KOPT-K1 (cell line): ENCODE results near the gene ABO.
"Not testable (repeated sequence)": the region's sequence is repeated elsewhere in the genome, so short reads cannot be mapped to it uniquely, and the experiment has no call there.

ENCODE experiments used
- H3K27ac ChIP-seq: fragments of 200-600 bp; sonication (generic); 2 replicates; pipeline ENCODE4 v1.5.1; 2016; ENCODE audit warnings: antibody characterized with exemption, mild to moderate bottlenecking, low read depth, low read length; ENCODE audit not compliant: poor library complexity, severe bottlenecking
- H3K36me3 ChIP-seq: fragments of 200-600 bp; sonication (generic); 2 replicates; pipeline ENCODE4 v1.5.1; 2017; ENCODE audit warnings: antibody characterized with exemption, mild to moderate bottlenecking, low read length, moderate library complexity; ENCODE audit not compliant: insufficient read depth
- H3K9me3 ChIP-seq: fragments of 200-600 bp; sonication (generic); 2 replicates; pipeline ENCODE4 v1.5.1; 2017; ENCODE audit warnings: antibody characterized with exemption, low read length, mild to moderate bottlenecking; ENCODE audit not compliant: insufficient read depth, poor library complexity, severe bottlenecking

ABO gene

GRCh38 chr9:133303266-133304157 lies 28.5 kb upstream of the ABO start:
- no peak overlapping the region for H3K27ac ChIP-seq
- H3K36me3 ChIP-seq, result no peaks in the 10 kb centered on the region
- no peaks in the 10 kb centered on the region for H3K9me3 ChIP-seq

GRCh38 chr9:133301253-133302230 lies 26.5 kb upstream of the ABO start:
- H3K27ac ChIP-seq, result no peak overlapping the region
- H3K36me3 ChIP-seq, result no peaks in the 10 kb centered on the region
- no peaks in the 10 kb centered on the region for H3K9me3 ChIP-seq

GRCh38 chr9:133299996-133300395 lies 25.0 kb upstream of the ABO start:
- H3K36me3 ChIP-seq, H3K27ac ChIP-seq, H3K9me3 ChIP-seq: not testable (repeated sequence)

GRCh38 chr9:133294257-133294656 lies 19.3 kb upstream of the ABO start:
- Histone ChIP-seq H3K27ac (no peak overlapping the region), H3K36me3 (no peaks in the 10 kb centered on the region), H3K9me3 (peaks cover 42% of the 10 kb centered on the region)

- Histone ChIP-seq H3K27ac (no peak overlapping the region), H3K36me3 (no peaks in the 10 kb centered on the region), H3K9me3 (peaks cover 59% of the 10 kb centered on the region)
Observed at GRCh38 chr9:133290751-133291302, 15.8 kb upstream of the ABO start.

GRCh38 chr9:133286523-133286922 lies 11.5 kb upstream of the ABO start:
- Histone ChIP-seq H3K9me3 (peaks cover 39% of the 10 kb centered on the region), H3K36me3 (no peaks in the 10 kb centered on the region), H3K27ac (no peak overlapping the region)

- Histone ChIP-seq H3K9me3 (peaks cover 27% of the 10 kb centered on the region), H3K36me3 (no peaks in the 10 kb centered on the region), H3K27ac (no peak overlapping the region)
Observed at GRCh38 chr9:133285252-133285775, 10.3 kb upstream of the ABO start.

GRCh38 chr9:133284362-133284761 lies 9.4 kb upstream of the ABO start:
- H3K9me3 ChIP-seq, result peaks cover 18% of the 10 kb centered on the region
- H3K27ac ChIP-seq, result no peak overlapping the region
- no peaks in the 10 kb centered on the region for H3K36me3 ChIP-seq

GRCh38 chr9:133283255-133284032 lies 8.4 kb upstream of the ABO start:
- H3K27ac ChIP-seq, H3K36me3 ChIP-seq: not testable (repeated sequence)
- peaks cover 21% of the 10 kb centered on the region for H3K9me3 ChIP-seq

- Histone ChIP-seq H3K36me3 (no peaks in the 10 kb centered on the region), H3K27ac (no peak overlapping the region), H3K9me3 (peaks cover 19% of the 10 kb centered on the region)
Observed at GRCh38 chr9:133282464-133283238, 7.7 kb upstream of the ABO start.

- Histone ChIP-seq H3K9me3 (peaks cover 22% of the 10 kb centered on the region), H3K36me3 (no peaks in the 10 kb centered on the region)
Observed at GRCh38 chr9:133280392-133280791, 5.4 kb upstream of the ABO start.

GRCh38 chr9:133278161-133279114 lies 3.4 kb upstream of the ABO start:
- peaks cover 28% of the 10 kb centered on the region for H3K9me3 ChIP-seq
- no peak overlapping the region for H3K27ac ChIP-seq

More at GRCh38 chr9:133280392-133280791, 5.4 kb upstream of the ABO start:
- no peak overlapping the region for H3K27ac ChIP-seq

GRCh38 chr9:133277467-133277866 lies 2.5 kb upstream of the ABO start:
- H3K9me3 ChIP-seq, result peaks cover 28% of the 10 kb centered on the region

More at GRCh38 chr9:133278161-133279114, 3.4 kb upstream of the ABO start:
- no peaks in the 10 kb centered on the region for H3K36me3 ChIP-seq

More at GRCh38 chr9:133277467-133277866, 2.5 kb upstream of the ABO start:
- Histone ChIP-seq H3K36me3 (no peaks in the 10 kb centered on the region), H3K27ac (no peak overlapping the region)
